ENCODE data around the gene EPN3.

Gene EPN3

DNA sequence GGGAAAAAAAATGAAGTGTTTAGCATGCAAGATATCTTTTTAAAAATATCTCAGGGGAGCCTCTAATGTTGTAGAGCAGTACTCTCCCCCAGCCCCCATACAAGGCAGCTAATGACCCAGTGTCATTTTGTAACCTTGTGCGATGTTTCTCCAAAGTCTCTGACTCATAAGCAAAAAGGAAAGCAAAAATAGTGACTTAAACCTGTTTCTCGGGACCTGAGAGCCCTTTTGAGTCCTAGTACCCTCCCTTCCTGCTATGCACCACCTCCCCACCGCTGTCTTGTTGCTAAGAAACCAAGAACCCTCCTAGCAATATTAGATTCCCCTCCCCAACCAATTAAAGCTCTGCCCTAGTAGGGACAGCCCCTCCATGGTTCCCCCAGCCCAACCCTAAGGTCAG, 21.5 kb upstream of the EPN3 start:
- no peak for DNase-seq (ENCODE audit: low read depth)

DNA sequence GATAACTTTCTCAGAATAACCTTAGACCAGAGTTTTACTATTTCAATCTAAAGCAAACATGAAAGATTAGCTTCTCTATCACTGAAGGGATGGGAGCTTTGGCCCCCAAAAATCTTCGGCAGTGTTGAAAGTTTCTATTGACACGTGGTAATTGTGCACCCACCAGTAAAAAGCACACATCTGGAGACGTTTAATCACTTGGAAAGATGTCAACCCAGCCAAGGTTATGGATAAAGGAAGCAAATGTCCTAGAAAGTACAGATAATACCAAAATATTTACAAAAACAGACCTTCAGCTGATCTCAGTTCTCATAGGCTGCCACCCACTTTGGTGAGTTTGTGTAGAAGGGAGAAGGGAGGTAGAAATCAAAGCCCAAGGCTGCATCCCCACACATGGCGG, 19.0 kb upstream of the EPN3 start:
- DNase-seq (ENCODE audit: low read depth): no peak

DNA sequence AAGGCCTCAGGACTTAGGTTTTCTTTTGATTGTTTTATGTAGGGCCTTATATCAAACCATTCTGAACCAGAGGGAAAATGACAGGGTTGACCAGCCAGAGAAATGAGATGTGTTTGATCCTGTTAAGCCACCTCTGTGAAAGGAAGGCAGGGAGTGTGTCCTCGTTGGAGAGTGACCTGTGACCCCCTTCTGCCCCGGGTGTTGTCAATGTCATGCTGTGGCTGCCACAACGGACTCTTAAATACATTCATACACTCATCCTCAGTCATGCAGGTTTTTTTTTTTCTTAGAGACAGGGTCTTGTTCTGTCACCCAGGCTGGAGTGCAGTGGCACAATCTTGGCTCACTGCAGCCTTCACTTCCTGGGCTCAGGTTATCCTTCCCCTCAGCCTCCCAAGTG, 18.1 kb upstream of the EPN3 start:
- no peak for DNase-seq (ENCODE audit: low read depth)

DNA sequence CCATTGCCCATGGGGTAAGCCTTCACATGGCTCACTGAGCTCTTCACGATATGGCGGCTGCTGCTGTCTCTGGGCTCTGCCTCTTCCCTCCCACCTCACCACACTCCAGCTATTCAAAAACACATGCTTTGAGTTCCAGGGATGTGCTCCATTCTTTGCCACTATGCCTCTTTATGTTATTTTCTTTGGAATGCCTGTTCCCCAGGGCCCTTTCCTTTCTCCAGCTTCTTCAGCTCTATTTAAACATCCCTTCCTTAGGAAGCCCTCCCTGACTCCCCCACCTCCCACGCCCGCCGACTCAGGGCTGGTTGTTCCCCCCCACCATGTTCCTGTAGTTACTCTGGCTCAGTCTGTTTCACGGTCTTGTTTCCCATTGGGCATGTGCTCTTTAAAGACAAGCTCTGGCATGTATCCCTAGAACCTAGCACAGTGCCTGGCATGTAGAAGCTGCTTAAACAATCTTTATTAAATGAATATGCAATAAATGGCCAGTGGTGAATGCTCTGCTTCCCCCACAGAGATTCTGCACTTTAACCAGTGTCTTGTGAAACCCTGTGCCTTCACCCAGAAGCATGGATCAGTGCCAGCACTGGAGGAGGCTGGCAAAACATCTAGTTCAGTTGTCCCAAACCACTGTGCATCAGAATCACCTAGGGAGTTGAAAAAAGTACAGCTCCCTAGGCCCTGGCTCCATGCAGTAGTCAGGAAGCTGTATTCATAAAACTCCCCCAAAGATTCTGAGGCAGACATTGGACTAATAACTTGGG, 17.4 kb upstream of the EPN3 start:
- DNase-seq (ENCODE audit: low read depth): no peak

DNA sequence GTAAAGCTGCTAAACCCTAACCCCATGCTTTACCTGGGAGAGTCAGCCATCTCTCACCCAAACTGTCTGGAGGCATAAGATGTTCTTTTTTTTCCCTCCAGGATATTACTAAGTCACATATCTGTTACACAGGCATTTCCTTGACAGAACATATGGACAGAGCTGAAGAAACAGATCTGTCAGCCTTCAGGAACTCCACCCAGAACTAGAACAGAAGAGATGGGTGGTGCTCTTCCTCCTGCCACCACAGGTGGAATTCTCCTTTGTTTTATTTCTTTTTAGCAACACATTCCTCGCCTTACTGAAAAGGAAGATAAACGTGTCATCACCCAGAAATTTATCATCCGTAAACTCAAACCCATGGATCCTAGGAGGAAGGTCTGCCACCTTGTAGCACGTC, 15.5 kb upstream of the EPN3 start:
- DNase-seq (ENCODE audit: low read depth): no peak

DNA sequence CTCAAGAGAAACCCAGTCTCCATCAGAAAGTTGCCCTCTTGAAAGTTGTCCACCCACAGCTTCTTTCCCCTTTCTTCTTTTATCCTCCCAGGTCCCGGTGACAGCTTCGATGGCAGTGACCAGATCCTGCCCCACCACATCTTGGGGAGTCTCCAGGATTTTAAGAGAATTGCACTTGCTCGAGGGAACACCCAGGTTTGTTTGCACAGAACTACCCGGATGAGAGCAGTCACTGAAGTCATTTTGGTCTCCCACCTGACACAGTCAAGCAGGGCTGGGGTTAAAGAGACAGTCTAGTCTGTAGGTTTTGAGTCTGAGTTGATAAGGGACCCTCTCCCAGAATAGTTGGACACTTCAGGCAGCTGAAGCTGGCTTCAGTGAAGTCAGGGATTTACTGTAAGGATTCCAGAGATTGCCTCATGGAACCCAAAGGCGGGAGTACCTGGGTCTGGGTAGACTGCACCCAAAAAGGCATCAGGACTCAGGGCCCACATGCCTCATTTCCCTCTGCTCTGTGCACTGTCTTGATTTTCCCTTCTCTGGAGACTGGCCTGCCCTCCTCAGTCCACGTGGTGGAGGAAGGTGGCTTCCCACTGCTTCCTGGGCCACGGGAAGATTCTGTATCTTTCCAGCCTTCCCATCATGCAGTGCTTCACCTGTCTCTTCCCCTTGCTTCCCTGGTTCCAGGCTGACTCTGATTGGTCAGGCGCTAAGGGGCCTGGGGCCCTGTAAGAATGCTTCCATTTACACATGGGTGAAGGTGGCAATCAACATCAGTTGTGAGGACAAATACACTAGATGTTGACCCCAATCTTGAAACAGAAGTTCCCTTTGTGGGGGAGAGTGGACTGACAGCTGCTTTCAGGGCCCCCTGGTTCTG, 14.8 kb upstream of the EPN3 start:
- no peak for DNase-seq (ENCODE audit: low read depth)

DNA sequence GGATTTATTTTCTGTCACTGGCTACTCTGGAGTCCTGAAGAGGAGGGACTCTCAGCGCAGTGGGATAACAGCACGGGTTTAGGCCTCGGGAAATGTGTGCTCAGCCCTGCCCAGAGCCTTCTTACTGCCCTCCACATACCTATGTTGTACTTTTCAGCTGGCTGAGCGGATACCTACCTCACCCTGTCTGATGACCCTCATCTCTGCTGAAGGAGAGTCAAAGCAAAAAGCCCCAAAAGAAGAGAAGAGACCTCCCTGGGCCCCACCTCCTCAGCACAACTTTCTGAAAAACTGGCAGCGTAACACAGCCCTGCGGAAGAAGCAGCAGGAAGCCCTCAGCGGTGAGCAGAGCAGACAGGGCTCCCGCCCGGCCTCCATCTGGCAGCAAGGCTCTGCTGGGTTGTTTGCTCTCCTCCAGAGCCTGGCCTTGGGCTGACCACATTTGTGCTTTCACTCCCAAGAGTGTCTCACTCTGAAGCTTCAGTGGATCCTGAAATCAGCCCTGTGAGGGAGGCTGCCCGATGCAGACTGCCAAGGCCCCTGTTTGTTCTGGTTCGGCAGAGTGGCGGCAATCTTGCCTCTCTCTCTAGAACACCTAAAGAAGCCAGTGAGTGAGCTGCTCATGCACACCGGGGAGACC, 14.0 kb upstream of the EPN3 start:
- DNase-seq (ENCODE audit: low read depth): no peak

DNA sequence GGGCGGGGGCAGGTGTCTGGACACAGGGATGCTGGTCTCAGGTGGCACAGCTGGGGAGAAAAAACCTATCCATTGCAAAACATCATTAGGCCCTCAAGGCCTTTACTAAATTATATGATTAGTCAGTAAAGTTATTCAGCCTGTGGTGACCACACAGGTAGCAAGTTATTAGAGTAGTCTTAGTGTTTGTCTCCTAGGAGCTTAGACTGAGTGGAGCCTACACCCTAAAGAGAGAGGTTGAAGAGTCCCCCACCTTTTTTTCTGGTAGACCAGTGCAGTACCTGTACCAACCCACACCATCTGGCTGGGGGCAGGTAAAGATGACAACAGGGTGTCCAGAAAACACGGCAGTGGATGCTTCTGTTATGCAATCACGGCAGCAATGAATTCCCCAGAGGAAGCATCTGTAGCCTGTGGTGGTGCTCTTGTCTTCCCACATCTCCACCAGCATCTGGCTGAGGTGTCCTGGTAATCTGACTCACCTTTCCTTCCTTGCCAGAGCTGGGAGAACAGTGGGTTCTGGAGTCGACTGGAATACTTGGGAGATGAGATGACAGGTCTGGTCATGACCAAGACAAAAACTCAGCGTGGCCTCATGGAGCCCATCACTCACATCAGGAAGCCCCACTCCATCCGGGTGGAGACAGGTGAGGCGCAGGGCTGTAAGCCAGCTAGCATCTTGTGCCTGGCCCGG, 13.2 kb upstream of the EPN3 start:
- no peak for DNase-seq (ENCODE audit: low read depth)

DNA sequence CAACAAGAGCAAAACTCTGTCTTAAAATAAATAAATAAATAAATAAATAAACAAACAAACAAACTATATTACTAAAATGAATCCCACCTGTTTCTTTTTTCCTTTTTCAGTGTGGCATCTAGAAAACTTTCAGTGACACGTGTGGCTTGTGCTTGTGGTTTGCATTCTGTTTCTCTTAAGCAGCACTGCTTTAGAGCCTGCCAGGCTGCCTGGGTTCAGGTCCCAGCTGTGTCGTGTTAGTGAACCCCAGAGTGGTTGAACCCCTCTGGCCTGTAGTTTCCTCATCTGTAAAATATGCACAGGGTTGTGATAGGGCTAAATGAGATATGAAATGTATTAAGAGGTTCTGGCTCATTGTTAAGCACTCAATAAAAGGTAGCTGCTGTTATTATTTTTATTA, 12.1 kb upstream of the EPN3 start:
- DNase-seq (ENCODE audit: low read depth): no peak

DNA sequence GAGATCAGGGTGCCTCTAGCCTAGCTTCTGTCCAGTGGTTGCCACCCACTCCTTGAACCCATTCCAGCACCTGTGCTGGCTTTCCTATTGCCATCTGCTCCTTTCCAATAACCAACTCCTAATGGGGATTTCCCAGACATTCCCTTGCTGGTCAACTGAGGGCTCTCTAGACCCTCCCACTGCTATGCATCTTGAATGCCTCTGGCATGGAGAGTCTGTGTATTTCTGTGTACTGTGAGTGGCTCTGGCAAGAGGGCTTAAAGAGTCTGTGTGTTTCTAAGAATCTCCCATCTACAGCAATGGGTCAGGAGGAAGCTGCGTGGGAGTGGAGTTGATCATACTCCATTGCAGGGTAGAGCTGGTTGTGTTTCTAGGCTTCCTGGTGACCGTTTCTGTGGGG, 11.0 kb upstream of the EPN3 start:
- DNase-seq (ENCODE audit: low read depth): no peak

DNA sequence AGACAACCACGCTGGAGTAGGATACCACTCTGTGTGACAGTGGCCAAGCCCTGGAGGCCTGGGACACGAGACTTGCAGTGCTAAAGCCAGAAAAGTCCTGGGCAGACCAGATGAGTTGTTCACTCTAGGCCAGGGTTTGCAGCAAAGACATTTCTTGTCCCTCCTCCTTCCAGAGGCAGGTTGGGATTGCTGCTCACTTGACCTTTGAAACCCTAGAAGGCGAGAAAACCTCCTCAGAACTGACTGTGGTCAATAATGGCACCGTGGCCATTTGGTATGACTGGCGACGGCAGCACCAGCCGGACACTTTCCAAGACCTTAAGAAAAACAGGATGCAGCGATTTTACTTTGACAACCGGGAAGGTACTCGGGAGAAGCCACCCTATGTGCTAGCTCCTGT, 9.8 kb upstream of the EPN3 start:
- no peak for DNase-seq (ENCODE audit: low read depth)

DNA sequence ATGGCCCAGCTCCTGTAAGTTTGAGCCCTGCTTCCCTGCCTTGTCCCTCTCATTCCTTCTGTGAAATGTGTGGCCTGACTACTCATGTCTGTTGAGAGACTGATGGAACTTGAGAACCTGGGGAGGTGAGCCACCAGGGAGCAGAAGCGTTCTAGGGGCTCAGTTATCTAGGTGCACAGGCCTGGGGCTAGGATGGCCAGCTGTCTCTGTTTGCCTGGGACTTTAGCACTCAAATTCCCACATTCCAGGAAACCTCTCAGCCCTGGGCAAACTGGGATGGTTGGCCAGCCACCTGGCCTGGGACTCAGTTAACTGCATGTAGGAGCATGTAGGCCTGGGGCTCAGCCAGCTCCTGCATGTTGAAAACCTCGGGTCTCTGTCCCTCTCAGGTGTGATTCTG, 9.3 kb upstream of the EPN3 start:
- no peak for DNase-seq (ENCODE audit: low read depth)

DNA sequence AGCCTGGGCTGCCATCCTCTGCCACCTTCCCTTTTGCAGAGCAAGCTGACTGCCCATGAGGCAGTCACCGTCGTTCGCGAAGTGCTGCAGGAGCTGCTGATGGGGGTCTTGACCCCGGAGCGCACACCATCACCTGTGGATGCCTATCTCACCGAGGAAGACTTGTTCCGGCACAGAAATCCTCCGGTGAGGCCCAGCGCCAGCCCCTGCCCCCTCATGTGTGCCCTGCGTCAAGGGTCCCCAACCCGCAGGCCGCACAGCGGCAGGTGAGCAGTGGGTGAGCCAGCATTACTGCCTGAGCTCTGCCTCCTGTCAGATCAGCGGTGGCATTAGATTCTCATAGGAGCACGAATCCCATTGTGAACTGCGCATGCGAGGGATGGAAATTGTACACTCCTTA, 7.7 kb upstream of the EPN3 start:
- no peak for DNase-seq (ENCODE audit: low read depth)

DNA sequence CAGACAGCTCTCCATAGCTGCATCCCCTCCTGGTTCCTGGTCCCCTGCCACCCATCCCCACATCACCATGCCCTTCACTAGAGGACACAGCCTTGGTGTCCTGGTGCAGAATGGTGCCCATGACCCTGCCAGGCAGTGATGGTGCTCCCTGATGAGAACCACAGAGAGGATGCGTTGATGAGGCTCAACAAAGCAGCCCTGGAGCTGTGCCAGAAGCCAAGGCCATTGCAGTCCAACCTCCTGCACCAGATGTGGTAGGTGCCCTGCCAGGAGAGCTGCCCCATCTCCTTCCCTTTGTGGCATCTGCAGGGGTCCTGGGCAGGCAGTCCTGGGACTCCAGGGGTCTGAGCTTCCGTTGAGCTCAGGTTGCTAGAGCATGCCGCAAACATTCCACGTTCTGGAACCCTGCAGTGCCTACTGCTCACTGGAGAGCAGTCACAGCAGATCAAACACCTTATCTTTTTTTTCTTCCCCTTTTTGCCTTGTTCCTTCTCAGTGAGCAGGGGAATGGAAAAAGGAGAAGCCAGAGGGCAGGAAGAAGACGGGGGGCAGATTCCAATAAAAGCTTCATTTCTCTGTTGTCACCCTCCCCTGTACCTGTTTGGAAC, 5.3 kb upstream of the EPN3 start:
- DNase-seq (ENCODE audit: low read depth): no peak

DNA sequence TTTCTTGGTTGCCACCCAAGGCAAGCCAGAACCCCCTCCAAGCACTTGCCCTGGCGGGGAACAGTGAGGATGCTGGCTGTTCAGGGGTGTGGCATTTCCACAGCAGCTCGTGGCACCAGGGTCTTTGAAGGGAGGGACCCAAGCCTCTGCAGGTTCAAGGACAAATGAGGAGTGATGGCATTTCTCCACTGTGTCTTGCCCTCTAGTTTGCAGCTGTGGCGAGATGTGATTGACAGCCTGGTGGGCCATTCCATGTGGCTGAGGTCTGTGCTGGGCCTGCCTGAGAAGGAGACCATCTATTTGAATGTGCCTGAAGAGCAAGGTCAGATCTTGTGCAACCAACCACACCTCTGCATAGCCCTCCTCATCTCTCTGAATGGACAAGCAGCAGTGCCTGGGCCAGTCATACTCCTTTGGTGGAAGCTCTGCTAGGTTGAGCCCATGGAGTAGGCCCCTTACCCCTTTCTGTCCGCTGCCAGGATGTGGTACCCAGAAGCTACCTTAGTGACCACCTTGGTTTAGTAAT, 4.5 kb upstream of the EPN3 start:
- DNase-seq (ENCODE audit: low read depth): no peak

DNA sequence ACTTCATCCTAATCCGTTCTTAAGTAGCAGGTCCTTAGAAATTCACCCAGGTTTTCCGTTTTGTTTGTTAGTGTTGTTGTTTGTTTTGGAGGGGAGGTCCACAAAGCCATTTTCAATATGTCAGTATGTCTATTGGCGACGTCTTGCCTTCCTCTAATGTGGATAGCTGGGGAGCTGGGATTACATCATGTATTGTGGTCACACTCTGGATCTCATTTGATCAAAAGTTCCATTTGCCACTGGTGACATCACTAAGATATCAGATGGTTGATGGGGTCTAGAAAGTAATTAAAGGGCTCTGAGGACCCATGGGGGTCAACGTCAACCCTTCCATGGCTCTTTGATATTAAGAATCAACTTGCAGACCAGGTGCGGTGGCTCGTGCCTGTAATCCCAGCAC, 2.7 kb upstream of the EPN3 start:
- no peak for DNase-seq (ENCODE audit: low read depth)

DNA sequence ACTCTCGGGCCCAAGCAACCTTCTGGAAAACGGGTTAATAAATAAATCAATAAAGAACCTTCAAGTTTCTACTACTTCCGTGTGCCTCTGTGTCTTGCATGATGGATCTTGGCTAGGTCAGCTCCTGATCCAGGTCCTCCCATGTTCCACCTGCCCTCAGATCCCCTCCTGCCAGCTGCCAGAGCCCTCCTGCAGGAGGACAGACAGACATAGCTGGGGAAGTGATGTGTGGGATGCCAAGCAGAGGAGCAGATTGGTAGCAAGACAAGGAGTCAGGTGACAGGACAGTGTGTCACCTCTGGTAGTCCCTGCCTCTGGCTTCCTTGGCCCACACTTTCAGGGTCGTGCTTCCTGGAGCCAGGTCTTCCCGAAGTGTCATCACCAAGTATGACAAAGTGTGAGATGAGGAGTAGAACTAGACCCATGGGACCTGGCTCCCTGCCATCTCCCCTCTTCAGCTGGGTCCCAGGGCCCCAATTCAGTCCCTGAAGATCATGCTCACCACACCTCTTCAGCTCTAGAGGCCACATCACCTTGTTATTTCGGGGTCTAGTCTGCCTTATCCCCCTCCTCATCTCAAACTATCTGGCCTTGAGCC, 1.0 kb upstream of the EPN3 start:
- DNase-seq (ENCODE audit: low read depth): no peak

DNA sequence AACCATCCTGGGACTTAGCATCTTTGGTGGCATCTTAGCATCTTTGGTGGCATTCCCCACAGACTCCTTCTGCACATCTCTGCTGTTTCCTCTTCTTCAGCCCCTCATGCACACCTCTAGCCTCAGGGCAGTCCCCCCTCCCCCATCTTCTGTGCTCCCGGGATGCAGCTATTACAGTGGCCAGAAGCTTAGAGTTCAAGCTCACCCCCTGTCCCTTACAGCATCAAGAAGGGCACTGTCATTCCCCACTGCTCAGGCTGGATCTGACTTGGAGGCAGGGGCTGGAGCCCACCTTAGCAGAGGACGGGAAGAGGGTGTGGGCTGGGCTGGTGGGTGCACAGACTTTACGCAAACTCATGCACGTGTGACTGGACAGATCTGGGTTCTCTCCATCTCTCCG, 650 bp downstream of the EPN3 start:
- DNase-seq (ENCODE audit: low read depth): no peak

DNA sequence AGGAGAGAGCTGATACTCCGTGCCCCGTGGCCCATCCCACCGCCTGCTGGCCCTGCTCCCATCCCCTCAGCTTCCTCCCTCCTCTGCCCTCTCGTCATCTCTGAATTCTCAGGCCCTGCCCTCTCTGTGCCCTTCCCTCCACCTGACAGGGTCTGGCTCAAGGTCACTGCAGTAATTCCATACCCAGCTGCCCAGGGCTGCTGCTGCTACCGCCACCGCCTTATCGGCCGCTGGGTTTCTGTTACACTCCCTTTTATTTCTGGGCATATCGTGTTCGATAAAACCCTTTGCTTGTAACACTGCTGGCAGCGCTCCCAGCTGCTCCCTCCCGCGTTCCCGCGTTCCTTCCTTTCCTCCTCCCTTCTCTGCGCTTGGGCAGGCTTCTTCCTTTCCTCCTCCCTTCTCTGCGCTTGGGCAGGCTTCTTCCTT, 1.2 kb downstream of the EPN3 start:
- DNase-seq (ENCODE audit: low read depth): no peak

DNA sequence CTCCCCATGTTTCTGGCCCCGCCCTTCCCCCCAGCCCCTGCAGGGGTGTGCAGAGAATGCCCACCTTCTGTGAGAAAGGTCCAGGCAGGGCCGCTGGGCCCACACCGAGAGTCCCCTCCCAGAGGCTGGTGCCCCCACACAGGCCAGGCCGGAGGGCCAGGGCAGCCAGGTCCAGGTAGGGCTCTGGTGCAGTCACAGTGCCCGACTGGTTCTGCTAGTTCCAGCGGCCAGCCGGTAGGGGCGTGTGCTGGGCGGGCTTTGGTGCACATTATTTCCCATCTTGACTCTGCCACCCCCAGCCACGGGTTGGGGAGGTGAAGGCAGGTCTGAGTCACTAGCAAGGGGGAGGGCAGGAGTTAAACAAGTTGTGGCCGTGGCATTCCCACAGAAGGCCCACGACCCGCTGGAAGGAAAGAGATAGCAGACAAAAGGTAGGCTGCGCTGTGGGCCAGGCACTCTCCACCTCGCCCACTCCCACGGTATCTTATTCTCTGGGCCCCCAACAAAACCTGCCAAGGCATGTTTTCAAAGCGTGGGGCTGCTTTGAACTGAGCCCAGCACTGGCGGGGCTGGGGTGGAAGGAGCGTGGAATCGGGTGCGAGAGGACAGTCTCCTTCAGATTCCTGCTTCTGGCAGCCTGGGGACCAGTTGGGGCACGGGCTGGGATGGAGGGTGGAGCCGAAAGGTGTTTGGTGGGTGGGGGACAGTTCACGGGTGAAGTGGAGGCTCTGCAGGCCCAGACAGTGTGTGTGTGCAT, 1.9 kb downstream of the EPN3 start:
- DNase-seq (ENCODE audit: low read depth): no peak

DNA sequence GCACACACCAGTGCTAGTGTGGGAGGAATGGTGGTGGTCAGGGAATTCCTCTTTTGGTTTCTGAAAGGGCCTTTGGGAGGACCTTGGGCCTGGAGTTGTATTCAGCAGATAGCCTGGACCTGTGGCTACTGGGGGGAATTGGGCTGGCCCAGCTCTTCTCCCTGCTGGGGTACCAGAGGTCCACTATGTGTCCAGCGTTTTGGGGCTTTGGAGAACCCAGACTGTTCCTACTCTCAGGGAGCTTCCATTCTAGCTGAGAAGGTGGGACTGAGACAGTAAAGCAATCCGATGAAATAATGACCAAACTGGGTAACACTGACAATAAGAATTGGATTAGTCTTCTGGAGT, 2.4 kb downstream of the EPN3 start:
- no peak for DNase-seq (ENCODE audit: low read depth)

Measured in stimulated activated CD8-positive, alpha-beta memory T cell treated with anti-CD3 and anti-CD28 coated beads, Interleukin-12 subunit alpha, Interleukin-12 subunit beta, amount 100 ng/mL, for 1 hour (primary cell).